H1 (cell line): ENCODE results near the gene COL2A1. TPM values are rescaled to one million over a fixed set of nuclear protein-coding genes. Genes with fewer than 3 reads are reported as not detected.

Source experiments
- CTCF ChIA-PET: fragments of 300-600 bp; sonication (Branson Sonifier 250); formaldehyde crosslinking; loops from one replicate; lab custom pipeline; 2021; ENCODE audit not compliant: partially characterized antibody; lab: Charles Lee
- POLR2A ChIA-PET: fragments of 300-600 bp; sonication (Branson Sonifier 250); formaldehyde crosslinking; loops from one replicate; lab custom pipeline; 2021; ENCODE audit warnings: inconsistent platforms; ENCODE audit not compliant: partially characterized antibody; lab: Charles Lee
- DNase-seq, 2 experiments: peaks; one replicate each; pipeline versions ENCODE4 v3.0.0 to v3.0.0-alpha.2; 2010 to 2022; ENCODE audit warnings: low spot score in 2 of 2, low read depth in 1 of 2, mixed read lengths in 1 of 2
- FAIRE-seq: peaks from 2 replicates; lab custom pipeline; 2011; peaks lifted over from hg19 to GRCh38; lab: Jason Lieb, UNC
- H2AFZ ChIP-seq: 2 replicates; pipeline ENCODE4 v1.8.1; 2012; ENCODE audit warnings: low read length, inconsistent platforms
- H2AK5ac ChIP-seq: 2 replicates; pipeline ENCODE4 v1.6.1; 2013; ENCODE audit warnings: low read depth, low read length
- H2BK120ac ChIP-seq: replicated peaks from 2 replicates; pipeline ENCODE3; 2013; ENCODE audit warnings: low read depth, low read length, inconsistent platforms
- H2BK12ac ChIP-seq: 2 replicates; pipeline ENCODE4 v1.6.1; 2013; ENCODE audit warnings: low read depth, low read length
- H2BK15ac ChIP-seq: 2 replicates; pipeline ENCODE4 v1.6.1; 2013; ENCODE audit warnings: low read length
- H2BK20ac ChIP-seq: 2 replicates; pipeline ENCODE4 v1.6.1; 2013; ENCODE audit warnings: low read length
- H2BK5ac ChIP-seq: 2 replicates; pipeline ENCODE4 v1.6.1; 2013; ENCODE audit warnings: low read depth, low read length
- H3K14ac ChIP-seq: 2 replicates; pipeline ENCODE4 v1.6.1; 2013; ENCODE audit warnings: inconsistent platforms; ENCODE audit not compliant: insufficient read length
- H3K18ac ChIP-seq: 2 replicates; pipeline ENCODE4 v1.6.1; 2013; ENCODE audit warnings: low read length; ENCODE audit errors: extremely low read depth
- H3K23ac ChIP-seq: 2 replicates; pipeline ENCODE4 v1.6.1; 2013; ENCODE audit warnings: inconsistent platforms; ENCODE audit not compliant: insufficient read length
- H3K23me2 ChIP-seq: 2 replicates; pipeline ENCODE4 v1.6.1; 2013; ENCODE audit warnings: low read depth, low read length
- H3K27ac ChIP-seq: 2 replicates; pipeline ENCODE4 v1.6.1; 2011; ENCODE audit warnings: low read depth, low read length, inconsistent platforms
- H3K27me3 ChIP-seq, 4 experiments: replicated peaks in 1 of 4; 1 replicate in 1 of 4; 2 replicates in 3 of 4; pipeline versions ENCODE4 v1.6.1 to v1.8.1; 2011 to 2013; ENCODE audit warnings: low read length in 3 of 4, mild to moderate bottlenecking in 3 of 4, inconsistent platforms in 2 of 4, mixed read lengths in 2 of 4, moderate library complexity in 1 of 4; ENCODE audit not compliant: control insufficient read depth in 3 of 4, insufficient read depth in 3 of 4; ENCODE audit errors: extremely low read depth in 1 of 4
- H3K36me3 ChIP-seq, 4 experiments: 2 replicates each; pipeline versions ENCODE4 v1.6.1 to v1.8.1; 2011 to 2013; ENCODE audit warnings: mild to moderate bottlenecking in 4 of 4, low read length in 3 of 4, moderate library complexity in 2 of 4, control low read depth in 1 of 4, inconsistent platforms in 1 of 4; ENCODE audit not compliant: insufficient read depth in 4 of 4, control insufficient read depth in 2 of 4
- H3K4ac ChIP-seq: replicated peaks from 2 replicates; pipeline ENCODE3; 2013; ENCODE audit warnings: low read length, low read depth, mixed read lengths, inconsistent platforms; ENCODE audit not compliant: insufficient read length
- H3K4me1 ChIP-seq, 4 experiments: replicated peaks in 1 of 4; 1 replicate in 1 of 4; 2 replicates in 3 of 4; pipeline versions ENCODE4 v1.6.1 to v1.8.1; 2011 to 2013; ENCODE audit warnings: low read length in 3 of 4, inconsistent platforms in 2 of 4, mixed read lengths in 1 of 4; ENCODE audit not compliant: insufficient read depth in 4 of 4, control insufficient read depth in 3 of 4
- H3K4me2 ChIP-seq, 2 experiments: 2 replicates each; pipeline versions ENCODE4 v1.6.1 to v1.8.1; 2011 to 2013; ENCODE audit warnings: low read depth in 2 of 2, low read length in 2 of 2, control low read depth in 1 of 2, inconsistent platforms in 1 of 2, mild to moderate bottlenecking in 1 of 2; ENCODE audit not compliant: insufficient read depth in 1 of 2
- H3K4me3 ChIP-seq, 4 experiments: fragments of 200-600, 300-600 bp in 1 of 4; sonication (generic), shearing (Covaris generic), sonication (Bioruptor Twin) in 1 of 4; 2 replicates each; pipeline versions ENCODE4 v1.5.1 to v1.8.1; 2011 to 2016; ENCODE audit warnings: low read length in 4 of 4, low read depth in 3 of 4, control low read depth in 2 of 4, inconsistent platforms in 2 of 4, mild to moderate bottlenecking in 2 of 4, mixed read lengths in 1 of 4, moderate library complexity in 1 of 4; ENCODE audit not compliant: insufficient read depth in 2 of 4; ENCODE audit errors: extremely low read depth in 1 of 4
- H3K56ac ChIP-seq: replicated peaks from 2 replicates; pipeline ENCODE3; 2013; ENCODE audit warnings: low read depth, mild to moderate bottlenecking, mixed read lengths, low read length, inconsistent platforms; ENCODE audit not compliant: insufficient read length
- H3K79me1 ChIP-seq: 2 replicates; pipeline ENCODE4 v1.6.1; 2013; ENCODE audit warnings: low read depth, low read length, control low read depth
- H3K79me2 ChIP-seq, 2 experiments: 2 replicates each; pipeline versions ENCODE4 v1.6.1 to v1.8.1; 2012 to 2013; ENCODE audit warnings: low read length in 2 of 2, mild to moderate bottlenecking in 2 of 2, inconsistent platforms in 1 of 2; ENCODE audit not compliant: insufficient read depth in 2 of 2, control insufficient read depth in 1 of 2
- H3K9ac ChIP-seq, 4 experiments: replicated peaks in 1 of 4; 1 replicate in 1 of 4; 2 replicates in 3 of 4; pipeline versions ENCODE4 v1.6.1 to v1.8.1; 2011 to 2013; ENCODE audit warnings: low read depth in 3 of 4, low read length in 3 of 4, control low read depth in 2 of 4, mild to moderate bottlenecking in 2 of 4, moderate library complexity in 2 of 4, inconsistent platforms in 1 of 4; ENCODE audit errors: extremely low read depth in 1 of 4
- H3K9me3 ChIP-seq, 2 experiments: 2 replicates each; pipeline versions ENCODE4 v1.6.1 to v1.8.1; 2012 to 2013; ENCODE audit warnings: mild to moderate bottlenecking in 2 of 2, moderate library complexity in 2 of 2, control low read depth in 1 of 2, inconsistent platforms in 1 of 2, low read depth in 1 of 2, low read length in 1 of 2, mixed read lengths in 1 of 2; ENCODE audit not compliant: insufficient read depth in 2 of 2
- H4K20me1 ChIP-seq, 2 experiments: replicated peaks in 1 of 2; 2 replicates each; pipeline versions ENCODE3 to v1.8.1; 2011 to 2013; ENCODE audit warnings: inconsistent platforms in 2 of 2, low read length in 2 of 2, mild to moderate bottlenecking in 1 of 2; ENCODE audit not compliant: insufficient read depth in 2 of 2, control insufficient read depth in 1 of 2
- H4K5ac ChIP-seq: 2 replicates; pipeline ENCODE4 v1.6.1; 2013; ENCODE audit warnings: low read length, low read depth, mixed read lengths, inconsistent platforms; ENCODE audit not compliant: insufficient read length
- H4K8ac ChIP-seq: 2 replicates; pipeline ENCODE4 v1.8.0; 2013; ENCODE audit warnings: mild to moderate bottlenecking, moderate library complexity, low read length, inconsistent platforms; ENCODE audit not compliant: insufficient read depth; ENCODE audit errors: extremely low read depth
- H4K91ac ChIP-seq: replicated peaks from 2 replicates; pipeline ENCODE3; 2013; ENCODE audit warnings: low read length, mixed read lengths, inconsistent platforms; ENCODE audit not compliant: insufficient read length
- FOSL1 ChIP-seq: IDR thresholded peaks from 2 replicates; pipeline ENCODE4 v1.6.1; 2011; ENCODE audit warnings: mild to moderate bottlenecking, low read depth, low read length, moderate library complexity; ENCODE audit not compliant: insufficient read depth
- GTF2F1 ChIP-seq: IDR thresholded peaks from 2 replicates; pipeline ENCODE4 v1.6.1; 2012; ENCODE audit warnings: low read depth, low read length, improper control_type of control experiment, borderline replicate concordance
- JUN ChIP-seq: IDR thresholded peaks from 2 replicates; pipeline ENCODE4 v1.6.1; 2011; ENCODE audit warnings: low read depth, mild to moderate bottlenecking, improper control_type of control experiment, low read length
- SAP30 ChIP-seq: fragments of 300-600 bp; sonication (generic); IDR thresholded peaks from 2 replicates; pipeline ENCODE4 v1.7.1; 2012; ENCODE audit warnings: low read length, moderate library complexity, mild to moderate bottlenecking, inconsistent platforms; ENCODE audit not compliant: insufficient read depth, insufficient replicate concordance
- SP4 ChIP-seq: IDR thresholded peaks from 2 replicates; pipeline ENCODE4 v1.6.1; 2012; ENCODE audit warnings: low read length, inconsistent platforms
- TAF7 ChIP-seq: optimal IDR thresholded peaks from 2 replicates; pipeline ENCODE3; 2011; ENCODE audit warnings: low read depth, mild to moderate bottlenecking, inconsistent platforms, low read length, moderate library complexity, borderline replicate concordance
- WGBS, 2 experiments: shearing (Covaris generic) in 1 of 2; methylation state at CpG; one replicate each; pipeline versions ENCODE4 v1.1.6 to v1.1.7; 2013 to 2015; ENCODE audit warnings: low lambda C conversion rate in 2 of 2, mixed read lengths in 2 of 2, inconsistent platforms in 1 of 2, low coverage in 1 of 2, missing lambda C conversion rate in 1 of 2; ENCODE audit not compliant: insufficient replicate concordance in 2 of 2, insufficient coverage in 1 of 2, insufficient read length in 1 of 2; ENCODE audit errors: extremely low coverage in 1 of 2, missing lambda C conversion rate in 1 of 2; 5-methylcytosine and 5-hydroxymethylcytosine counted together
- polyA plus RNA-seq, 7 experiments: library from polyadenylated mRNA; depleted of rRNA in 3 of 7; stranded (reverse) in 5 of 7; unstranded in 2 of 7; fragments of >200 nt in 5 of 7; fragments of 200-250 nt in 2 of 7; gene quantifications; 1 replicate in 5 of 7; 2 replicates in 1 of 7; 4 replicates in 1 of 7; pipeline versions ENCODE4 v1.2.1 to v1.2.3, GENCODE V29; 2011 to 2013; ENCODE audit warnings: missing spikeins in 2 of 7, mixed read lengths in 2 of 7
- total RNA-seq: library from RNA; stranded (reverse); fragmentation: NEBNext Ultra II Directional; extraction: Animal tissue kit (Norgen Biotek cat#: 25700); gene quantifications from 2 replicates; pipeline ENCODE4 v1.2.1, GENCODE V29; 2021

COL2A1 gene
- total and polyA plus RNA-seq, 2 of the 8 experiments (the other 6 are each of a cell fraction or from before 2014, with no cell fraction given), result 4.2 to 14.6 TPM

GRCh38 chr12:48051681-48052080 is 47.4 kb upstream of the COL2A1 start:
- peaks cover 0 to 3% of the 10 kb centered on the region in 2 experiments for H4K20me1 ChIP-seq
- CTCF ChIA-PET, result interaction anchor here (0.6 to 2.0 kb wide), 6 partner anchors 10 to 58 kb away, joined by 3 to 18 read pairs (median 4); no protein-coding TSS in a partner anchor
- H3K4me3 ChIP-seq, result no peak overlapping the region
- H3K27me3 ChIP-seq, result no peaks in the 10 kb centered on the region
- POLR2A ChIA-PET, result interaction anchor here (0.7 to 2.8 kb wide), 2 partner anchors 10 to 46 kb away, joined by 3 to 7 read pairs; no protein-coding TSS in a partner anchor
- H2BK5ac ChIP-seq, result no peak overlapping the region
- DNase-seq (no peak), FAIRE-seq (no peak)
- H3K14ac ChIP-seq, result no peak overlapping the region
- no peak overlapping the region for H2BK20ac ChIP-seq
- H3K27ac ChIP-seq, result no peak overlapping the region
- no peak overlapping the region for H2BK120ac ChIP-seq
- H4K91ac ChIP-seq, result no peak overlapping the region
- H2BK15ac ChIP-seq, result no peak overlapping the region
- no peak overlapping the region for H2AFZ ChIP-seq
- no peaks in the 10 kb centered on the region for H3K79me1 ChIP-seq
- H4K5ac ChIP-seq, result no peak overlapping the region
- no peaks in the 10 kb centered on the region for H3K4me1 ChIP-seq
- no peak overlapping the region for H4K8ac ChIP-seq
- no peak overlapping the region for H3K4ac ChIP-seq
- peaks cover 0 to 21% (median 4%) of the 10 kb centered on the region in 4 experiments; a peak in 4 of 8 replicates for H3K36me3 ChIP-seq
- no peaks in the 10 kb centered on the region for H3K79me2 ChIP-seq
- no peak overlapping the region for H2AK5ac ChIP-seq
- H3K23ac ChIP-seq, result no peak overlapping the region
- H3K4me2 ChIP-seq, result no peak overlapping the region
- no peaks in the 10 kb centered on the region for H3K23me2 ChIP-seq
- no peak overlapping the region for H2BK12ac ChIP-seq
- H3K56ac ChIP-seq, result no peak overlapping the region
- WGBS, 2 experiments, result 100% methylated on average over 2 of the region's 2 CpGs; no CpG with 5 or more reads in 1 of the 2 experiments
- H3K9ac ChIP-seq, result no peak overlapping the region
- no peaks in the 10 kb centered on the region for H3K9me3 ChIP-seq
- no peak overlapping the region for H3K18ac ChIP-seq
- TF ChIP-seq SP4 (no peak), JUN (no peak), GTF2F1 (no peak), FOSL1 (no peak), TAF7 (no peak), SAP30 (no peak)
